HG03108 (cell line): Measurements from ENCODE around the gene MAML2.

ENCODE experiments used
- ATAC-seq: cut with Tn5 transposase; IDR thresholded peaks from one replicate; pipeline ENCODE4 v1.9.1; 2021; ENCODE audit warnings: moderate library complexity; ENCODE audit not compliant: unreplicated experiment

The MAML2 gene

DNA sequence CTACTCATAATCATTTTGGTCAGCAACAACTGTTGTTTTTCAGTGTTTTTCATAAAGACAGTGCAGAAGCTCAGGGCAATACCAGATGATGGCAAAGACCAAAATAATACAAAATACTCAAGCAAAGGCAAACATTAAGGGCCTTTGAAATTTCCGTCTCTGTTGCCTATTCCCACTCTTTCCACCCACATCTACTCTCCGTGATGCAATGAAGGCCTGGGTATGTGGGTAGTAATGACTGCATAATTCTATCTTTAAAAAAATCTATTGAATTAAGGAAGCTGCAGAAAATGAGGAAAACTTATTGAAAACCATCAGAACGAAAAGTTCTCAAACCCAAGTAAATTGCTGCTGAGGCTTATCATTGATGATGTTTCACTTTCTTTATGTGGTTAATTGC lies 203.3 kb downstream of the MAML2 start:
- ATAC-seq = no peak

DNA sequence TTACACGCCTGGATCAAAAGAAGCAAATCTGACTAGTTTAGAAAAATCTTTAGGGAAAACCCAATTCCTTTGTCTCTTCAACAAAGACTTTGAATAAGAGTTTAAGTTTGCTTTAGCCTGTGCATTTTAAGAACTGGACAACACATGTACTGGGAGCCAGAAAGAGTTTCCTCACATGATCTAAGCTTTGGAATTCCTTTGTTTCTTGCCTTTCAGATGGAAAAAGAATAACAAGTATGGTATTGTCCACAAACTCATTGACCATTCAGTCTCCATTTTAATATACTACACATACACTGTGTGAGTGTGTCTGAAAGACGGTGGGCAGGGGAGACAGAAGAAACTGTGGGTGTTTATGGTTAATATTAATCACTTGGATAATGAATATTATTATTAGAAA lies 205.6 kb downstream of the MAML2 start:
- ATAC-seq = no peak

DNA sequence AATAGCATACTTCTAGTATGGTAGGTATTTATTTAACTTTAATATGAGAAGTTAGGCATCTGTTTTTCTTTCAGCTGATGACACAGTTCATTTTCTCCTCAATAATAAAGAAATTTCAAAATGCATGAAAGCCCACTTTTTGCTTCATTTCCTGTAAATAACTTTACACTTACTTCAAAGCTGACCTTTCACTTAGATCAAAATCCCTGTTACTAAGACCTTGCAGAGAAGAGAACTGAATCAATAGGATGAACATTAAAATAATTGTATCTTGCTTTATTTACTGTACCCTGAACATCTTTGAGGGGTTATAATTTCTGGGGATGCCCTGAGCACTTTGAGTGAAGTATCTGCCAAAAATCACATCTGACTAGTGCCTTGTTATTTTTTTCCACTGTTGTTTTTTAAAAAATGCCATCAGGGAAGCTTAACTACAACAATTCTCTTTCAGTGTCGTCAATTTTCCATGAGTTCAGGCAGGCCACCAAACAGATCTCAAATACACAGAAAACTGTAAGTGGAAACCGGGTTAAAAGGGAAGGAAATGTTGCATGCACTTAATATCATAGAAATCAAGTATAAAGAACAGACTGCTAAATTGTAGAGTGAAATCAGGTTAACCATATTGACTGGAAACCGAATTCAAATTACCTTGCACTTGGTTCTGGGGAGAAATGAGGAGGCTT lies 206.2 kb downstream of the MAML2 start:
- ATAC-seq = no peak

DNA sequence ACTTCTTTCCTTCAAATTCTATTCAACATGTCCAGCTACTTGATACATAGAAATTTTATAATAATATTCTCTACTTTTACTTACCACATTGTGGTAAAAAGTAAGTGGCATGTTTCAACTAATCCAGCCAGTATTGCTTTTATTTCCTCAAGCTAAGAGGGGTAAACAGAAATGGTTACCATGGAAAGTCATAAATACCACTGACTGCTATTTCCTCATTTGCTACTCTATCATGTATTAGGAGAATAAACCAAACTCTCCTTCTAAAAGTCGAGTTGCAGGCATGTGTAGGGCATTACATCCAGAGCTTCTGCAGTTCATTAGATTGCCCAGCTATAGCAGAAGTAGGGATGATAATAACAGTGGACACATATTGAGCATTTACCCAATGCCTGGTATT lies 208.4 kb downstream of the MAML2 start:
- no peak for ATAC-seq

DNA sequence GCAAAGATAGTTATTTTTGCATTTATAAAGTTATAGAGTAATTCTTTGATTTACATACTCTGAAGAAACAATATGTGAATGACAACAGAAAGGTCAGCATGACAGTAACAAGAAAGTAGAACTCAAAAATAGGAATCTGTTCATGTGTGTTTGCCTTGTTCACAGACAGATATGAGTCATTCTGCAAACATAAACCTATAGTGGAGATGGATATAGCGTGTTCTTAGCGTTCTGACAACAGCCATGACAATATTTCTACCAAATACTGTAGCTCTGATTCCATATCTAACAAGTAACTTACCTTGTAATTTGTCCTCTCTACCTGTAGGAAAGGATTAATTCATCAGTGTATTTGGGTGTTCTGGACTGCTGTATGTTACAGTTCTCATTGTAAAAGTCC lies 210.6 kb downstream of the MAML2 start:
- ATAC-seq = no peak

DNA sequence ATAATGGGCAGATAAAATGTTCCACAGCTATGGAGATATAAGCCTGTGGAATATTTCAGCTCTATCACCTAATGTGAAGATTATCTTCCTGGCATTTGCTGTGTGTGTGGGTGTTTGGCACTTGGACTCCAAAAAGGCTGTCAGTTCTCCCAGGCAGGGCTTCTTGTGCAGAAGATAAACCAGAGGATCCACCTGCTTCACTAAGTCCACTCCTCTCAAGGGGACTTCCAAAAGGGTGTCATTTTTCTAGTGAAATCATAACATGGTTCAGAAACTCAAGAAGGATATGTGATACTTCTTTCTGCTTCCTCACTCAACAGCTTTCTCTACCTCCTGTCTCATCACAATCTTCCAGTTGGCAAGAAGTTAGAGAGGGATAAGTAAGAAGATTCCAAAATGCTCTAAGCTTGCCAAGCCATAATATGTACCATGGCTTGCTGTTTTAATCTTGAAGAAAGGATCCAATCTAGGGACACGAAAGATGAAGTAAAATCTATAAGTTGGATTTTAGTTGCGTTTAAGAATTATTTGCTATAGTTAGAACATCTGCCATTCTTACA lies 212.9 kb downstream of the MAML2 start:
- no peak for ATAC-seq

DNA sequence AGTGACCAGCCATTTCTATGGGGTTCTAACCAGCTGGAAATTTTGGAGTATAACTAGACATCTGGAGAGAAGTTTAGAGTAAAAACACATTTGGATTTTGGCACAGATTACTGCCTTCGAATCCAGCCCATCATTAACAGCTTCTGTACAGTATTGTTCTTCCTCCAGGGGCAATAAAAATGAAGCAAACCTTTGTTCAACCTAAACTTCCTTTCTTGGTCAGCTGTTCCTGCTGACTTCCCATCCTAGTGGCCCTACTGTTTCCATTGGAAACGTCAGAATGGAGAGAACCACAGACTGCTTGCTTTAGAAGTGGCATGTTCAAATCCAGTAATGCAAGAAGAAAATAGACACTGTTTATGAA lies 215.4 kb downstream of the MAML2 start:
- no peak for ATAC-seq

DNA sequence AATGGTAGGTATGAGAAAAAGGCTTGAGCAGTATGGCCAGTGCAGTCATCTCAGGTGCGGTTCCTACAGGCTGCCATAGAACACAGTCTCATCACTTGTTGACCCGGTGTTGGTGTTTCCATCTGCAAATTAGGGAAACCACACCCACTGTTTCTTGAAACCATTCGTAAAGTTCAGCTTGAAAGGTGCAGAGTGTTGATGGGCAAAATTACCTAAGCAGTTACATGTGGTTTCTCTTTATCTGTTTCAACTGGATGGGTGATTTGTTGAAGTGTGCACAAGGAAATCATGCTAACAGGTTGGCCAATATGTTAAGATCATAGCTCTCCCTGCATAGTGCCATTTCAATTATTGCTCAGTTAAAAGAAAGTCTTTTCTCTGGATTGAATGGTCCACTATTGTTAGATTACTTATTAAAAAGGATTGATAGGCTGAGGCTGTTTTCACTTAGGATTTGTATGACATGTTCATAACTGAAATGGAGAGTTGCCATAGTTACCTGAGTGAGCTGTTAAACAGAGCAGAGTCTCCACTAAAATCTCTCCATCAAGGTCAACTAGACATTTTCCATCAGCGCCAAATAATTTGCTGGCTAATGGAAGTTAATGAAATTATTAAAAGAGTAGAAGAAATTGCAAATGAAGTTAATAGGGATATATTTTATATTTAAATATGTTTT lies 215.9 kb downstream of the MAML2 start:
- ATAC-seq = no peak

DNA sequence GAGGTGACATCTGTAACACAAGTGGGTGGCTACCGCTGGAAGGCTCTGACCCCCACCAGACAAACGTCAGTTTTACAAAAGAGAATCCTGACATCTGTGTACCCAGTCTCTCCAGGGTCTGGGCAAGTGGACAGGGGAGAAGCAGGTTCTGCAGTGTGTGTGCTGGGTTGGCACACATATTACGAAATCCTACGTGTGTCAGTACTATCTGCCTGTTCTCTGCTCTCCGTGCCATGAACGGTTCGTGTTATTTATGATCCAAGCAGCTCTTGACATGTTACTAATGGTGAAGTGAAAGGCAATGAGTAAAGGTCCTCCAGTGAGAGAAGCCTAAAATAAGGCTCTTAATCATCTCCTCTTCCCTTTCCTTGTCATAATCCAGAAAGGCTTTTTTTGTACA lies 217.6 kb downstream of the MAML2 start:
- ATAC-seq = no peak

DNA sequence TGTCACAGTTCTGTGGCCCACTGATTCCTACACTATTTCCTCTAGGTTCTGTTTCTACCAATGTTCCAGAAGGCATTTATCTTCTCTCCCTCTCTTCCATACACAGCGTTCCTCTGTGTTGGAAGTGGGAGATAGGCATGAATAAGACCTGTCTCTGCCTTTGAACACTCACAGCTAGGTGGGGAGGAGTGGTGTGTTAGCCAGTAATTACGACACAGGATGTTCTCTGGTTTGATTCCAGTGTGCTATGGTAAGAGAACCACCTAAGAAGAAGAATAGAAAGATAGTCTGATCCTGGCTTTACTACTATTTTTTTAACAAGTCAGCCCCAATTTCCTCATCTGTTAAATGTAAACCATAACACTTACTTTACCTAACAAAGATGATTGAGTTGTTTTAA lies 218.8 kb downstream of the MAML2 start:
- no peak for ATAC-seq

DNA sequence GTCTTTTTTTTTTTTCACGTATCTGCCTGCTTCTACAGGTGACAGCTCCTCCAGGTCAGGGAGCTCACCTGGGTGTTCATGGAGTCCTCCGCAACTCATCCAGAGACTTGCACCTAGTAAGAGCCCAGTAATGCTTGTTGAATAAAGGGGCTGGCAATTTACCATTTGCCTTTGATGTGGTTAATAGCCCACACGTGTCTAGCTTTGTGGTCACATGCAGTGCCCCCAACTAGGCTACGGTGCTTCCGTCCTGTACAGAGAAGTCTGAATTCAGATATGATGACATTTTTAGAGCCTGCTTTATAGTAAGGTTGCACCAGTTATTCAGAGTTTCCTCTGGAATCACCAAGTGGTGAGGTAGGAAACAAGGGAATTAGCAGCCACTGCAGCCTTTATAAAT lies 219.7 kb downstream of the MAML2 start:
- no peak for ATAC-seq

DNA sequence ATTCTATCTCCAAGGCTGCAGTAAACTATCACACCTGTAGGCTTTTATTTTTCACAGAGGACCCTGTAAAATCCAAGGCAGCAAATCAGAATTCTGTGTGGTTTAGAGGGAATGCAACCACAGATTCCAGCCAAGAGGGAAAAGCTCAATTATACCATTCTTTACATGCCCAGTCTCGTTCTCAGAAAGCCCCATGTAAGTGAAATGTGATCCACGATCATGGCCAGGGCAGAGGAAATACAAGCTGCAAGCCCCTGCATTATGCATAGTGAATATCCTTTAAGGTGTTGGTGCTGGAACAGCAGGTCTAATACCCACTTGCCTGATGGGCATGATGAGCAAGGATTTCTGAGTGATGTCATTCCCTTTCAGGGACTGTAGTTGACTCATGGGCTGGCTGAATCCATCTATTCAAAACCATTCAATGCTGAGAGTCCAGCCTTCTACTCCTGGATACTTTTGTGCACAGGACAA lies 220.4 kb downstream of the MAML2 start:
- ATAC-seq = no peak

DNA sequence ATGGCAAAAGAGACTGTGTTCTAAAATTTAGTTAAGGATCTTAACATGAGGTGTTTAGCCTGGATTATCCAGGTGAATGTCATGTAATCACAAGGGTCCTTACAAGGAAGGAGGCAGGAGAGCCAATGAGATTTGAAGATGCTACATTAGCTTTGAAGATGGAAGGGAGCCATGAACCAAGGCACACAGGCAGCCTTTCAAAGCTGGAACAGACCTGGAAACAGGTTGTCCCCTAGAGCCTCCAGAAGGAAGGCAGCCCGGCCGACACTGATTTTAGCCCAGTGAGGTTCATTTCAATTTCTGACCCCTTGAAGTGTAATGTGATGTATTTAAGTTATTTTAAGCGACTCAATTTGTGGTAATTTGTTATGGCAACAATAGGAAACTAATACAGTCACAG lies 223.8 kb downstream of the MAML2 start:
- no peak for ATAC-seq

DNA sequence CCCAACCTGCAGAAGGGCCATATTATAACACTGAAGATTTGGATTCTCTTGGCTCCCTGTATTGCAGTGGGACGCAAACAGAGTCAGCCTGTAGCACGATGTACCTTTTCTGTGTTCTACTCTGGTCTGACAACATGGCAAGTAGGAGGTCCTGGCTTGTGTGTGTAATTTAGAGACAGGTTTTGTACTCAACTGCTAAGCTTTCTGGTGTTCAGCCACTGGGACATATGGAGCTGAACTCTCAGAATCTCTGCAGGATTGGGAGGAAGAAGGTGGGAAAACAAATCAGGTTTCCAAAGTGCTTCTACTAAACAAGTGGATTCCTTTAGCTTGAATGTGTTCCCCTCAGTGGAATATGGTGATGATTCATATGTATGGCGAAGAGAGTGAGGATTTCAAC lies 226.6 kb downstream of the MAML2 start:
- no peak for ATAC-seq

DNA sequence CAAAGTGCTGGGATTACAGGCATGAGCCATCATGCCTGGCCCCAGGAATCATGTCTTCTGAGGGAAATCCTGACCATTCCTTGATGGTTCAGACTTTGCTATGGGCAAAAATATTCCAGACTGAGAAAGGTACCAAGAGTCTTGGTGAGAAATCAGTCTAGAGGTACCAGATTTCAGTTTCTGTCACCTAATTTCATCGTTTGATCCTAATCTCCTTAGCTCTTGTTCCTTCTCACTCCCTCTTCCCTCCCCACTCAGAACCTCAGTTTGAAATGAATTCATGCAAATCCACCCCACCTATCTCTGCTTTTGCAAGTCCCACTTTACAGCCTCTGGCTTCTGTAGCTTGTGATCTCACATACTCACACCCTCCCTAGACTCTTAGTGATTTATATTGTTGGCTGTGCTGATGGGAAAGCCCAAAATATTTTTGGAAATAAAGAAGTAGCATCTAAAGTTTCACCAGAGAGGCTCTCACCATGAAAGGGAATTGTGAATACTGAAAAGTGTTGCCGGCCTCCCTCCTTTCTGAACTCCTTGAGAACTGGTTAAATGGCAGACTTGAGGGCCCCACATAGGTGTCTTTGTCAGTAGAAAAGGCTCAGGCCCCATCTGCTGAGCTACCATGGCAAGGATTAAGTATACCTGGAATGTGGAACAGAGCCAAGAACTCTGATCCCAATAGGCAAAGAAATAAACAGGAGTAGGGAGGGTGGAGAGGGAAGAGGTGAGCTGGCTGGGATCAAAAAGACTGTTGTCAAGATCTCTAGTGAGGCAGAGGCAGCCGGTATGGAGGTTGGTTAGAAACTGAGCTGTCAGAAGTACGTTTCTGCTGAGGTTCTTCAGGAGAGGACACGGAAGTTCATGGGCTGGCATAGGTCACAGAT lies 228.6 kb downstream of the MAML2 start:
- no peak for ATAC-seq

DNA sequence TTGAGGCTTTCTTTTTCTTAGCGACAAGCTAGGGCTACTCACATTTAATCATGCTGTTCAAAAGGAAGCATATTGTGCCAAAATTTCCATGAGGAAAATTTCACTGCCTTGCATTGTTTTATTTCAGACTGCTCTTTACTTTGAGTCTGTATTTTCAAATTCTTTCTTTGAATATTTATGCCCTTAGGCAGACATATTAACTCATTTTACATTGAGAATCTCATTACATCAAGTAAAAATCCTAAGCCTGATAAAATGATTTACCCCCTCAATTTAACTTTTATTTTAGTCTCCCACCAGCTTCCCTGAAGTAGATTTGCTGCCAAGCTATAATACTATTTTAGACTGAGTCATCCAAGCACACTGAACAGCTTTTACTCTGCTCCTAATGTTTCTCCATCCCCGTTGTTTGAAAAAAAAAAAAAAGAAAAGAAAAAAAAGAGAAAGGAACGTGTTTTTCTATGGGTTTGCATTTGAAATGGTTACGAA lies 229.8 kb downstream of the MAML2 start:
- no peak for ATAC-seq

DNA sequence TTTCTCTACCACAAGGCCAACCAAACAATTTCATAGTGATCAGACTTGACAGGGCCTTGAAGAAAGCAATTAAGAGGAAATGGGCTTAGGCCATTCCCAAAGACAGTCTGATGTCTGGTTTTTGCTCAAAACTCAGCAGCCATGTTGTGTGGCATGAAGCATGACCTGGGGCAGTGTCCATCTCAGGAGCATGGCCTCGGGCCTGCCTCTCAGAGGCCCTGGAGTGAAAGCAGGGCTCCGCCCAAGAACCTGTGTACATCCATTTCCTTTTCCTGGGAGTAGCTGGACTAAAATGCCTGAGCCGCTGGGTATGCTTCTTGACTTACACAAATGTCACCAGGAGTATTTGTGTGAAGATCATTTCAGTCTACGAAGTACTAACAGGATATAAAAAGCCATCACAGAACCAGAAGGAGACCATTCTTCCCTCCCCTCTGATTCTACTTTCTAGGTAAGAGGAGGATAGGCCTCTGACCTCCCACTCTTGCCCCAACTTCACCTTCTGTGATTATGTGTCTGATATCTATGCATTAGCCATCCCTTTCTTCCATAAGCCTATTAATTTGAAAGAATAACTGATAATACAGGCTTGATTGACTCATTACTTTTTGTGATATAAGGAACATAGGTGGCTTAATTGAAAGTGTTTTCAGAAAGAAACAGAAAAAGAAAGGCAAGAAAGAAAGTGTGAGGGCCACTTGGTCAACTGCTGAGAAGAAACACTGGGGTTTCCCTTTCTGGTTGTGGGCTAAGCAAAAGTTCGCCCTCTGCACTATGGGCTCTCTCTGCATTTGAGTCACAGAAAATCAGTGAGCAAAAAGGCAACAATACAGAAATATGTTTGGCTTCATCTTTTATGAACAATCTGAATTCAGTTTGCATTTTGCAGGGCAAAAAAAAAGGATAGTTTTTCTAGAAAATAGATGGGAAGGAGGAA lies 230.5 kb downstream of the MAML2 start:
- peak; percentile 92 for ATAC-seq

DNA sequence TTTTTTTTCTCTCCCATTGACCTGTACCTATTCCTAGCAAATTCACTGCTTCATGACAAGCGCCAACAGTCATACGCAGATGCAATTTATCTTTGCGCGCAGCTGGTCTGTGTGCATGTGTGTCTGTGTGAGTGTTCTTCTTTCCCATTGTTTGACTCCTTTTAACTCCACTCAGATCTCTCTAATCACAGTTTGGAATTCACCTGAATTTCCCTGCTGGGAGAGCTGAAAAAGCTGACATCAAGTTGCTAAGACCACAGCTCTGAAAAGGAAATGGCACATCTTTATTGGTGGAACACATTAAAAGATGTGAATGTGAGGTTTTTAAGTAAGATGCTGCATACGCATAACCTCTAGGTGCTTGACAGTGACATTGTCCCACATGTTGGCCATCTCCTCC lies 231.7 kb downstream of the MAML2 start:
- no peak for ATAC-seq

DNA sequence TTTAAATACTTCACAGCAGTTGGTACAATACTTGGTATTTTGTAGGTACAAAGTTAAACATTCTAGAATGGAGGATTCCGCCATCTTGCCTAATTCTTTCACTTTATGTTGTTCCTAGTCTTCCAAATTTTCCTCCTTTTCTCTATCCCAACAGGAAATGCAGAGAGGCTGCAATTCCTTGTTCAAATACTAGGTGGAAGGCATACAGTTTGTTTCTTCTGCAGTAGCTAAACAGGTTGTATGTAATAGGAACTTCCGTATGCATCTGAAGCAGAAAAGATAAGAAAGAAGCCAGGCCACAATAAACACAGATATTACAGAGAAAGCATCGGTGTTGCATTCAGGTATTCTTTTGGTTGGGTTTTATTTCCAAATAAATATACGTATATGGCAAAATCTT lies 232.7 kb downstream of the MAML2 start:
- no peak for ATAC-seq

DNA sequence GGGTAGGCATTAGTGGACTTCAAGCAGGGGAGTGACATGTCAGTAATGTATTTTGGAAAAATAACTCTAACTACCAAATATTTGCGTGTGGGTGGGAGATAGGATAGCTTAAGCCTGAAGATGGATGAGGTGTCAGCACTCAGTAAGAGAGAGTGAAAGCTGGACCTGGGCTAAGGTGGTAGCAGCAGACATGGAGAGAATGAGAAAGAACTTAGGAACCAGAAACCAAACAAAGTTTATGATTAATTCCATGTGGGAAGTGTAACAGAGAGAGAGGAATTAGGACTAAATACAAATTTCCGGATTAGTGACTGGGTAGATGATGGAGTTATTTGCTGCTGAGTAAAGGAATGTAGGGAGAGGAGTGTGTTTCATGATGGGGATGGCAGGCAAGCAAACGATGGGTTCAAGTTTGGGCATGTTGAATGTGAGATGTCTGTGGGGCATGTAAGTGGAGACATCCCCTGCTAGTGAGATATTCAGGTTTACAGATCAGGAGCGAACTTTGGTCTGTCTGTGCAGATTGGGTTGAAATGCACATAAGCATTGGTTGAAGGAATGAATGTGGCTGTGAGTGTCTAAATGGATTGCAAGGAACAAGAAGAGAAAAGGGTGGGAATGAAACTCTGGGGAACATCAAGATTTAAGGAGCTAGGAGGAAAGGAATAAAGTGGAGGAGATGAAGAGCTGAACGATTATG lies 233.5 kb downstream of the MAML2 start:
- no peak for ATAC-seq
